A549 (cell line): ENCODE results near the gene NEUROG1.

Experiments
- CBX2 ChIP-seq: fragments of 200-600 bp; sonication (generic); IDR thresholded peaks from 2 replicates; pipeline ENCODE4 v1.6.1; 2016; ENCODE audit warnings: low read depth, mild to moderate bottlenecking, borderline replicate concordance
- CHD2 ChIP-seq: fragments of 150-350 bp; IDR thresholded peaks from 2 replicates; pipeline ENCODE4 v1.6.1; 2014; ENCODE audit warnings: low read length; ENCODE audit not compliant: partially characterized antibody
- CTCF ChIP-seq: fragments of >200 bp; sonication (Bioruptor Twin); formaldehyde crosslinking; IDR thresholded peaks from 3 replicates; pipeline ENCODE4 v1.5.1; 2016
- EP300 ChIP-seq, 2 experiments: fragments of >200 bp; sonication (Bioruptor Twin); formaldehyde crosslinking; IDR thresholded peaks; 2 replicates in 1 of 2; 3 replicates in 1 of 2; pipeline ENCODE4 v1.6.1; 2016 to 2017
- ESRRA ChIP-seq: fragments of 150-350 bp; IDR thresholded peaks from 2 replicates; pipeline ENCODE4 v1.6.1; 2014; ENCODE audit warnings: mild to moderate bottlenecking, low read length, borderline replicate concordance
- JUN ChIP-seq, 2 experiments: fragments of >200 bp; sonication (Bioruptor Twin); formaldehyde crosslinking; IDR thresholded peaks; 2 replicates in 1 of 2; 3 replicates in 1 of 2; pipeline ENCODE4 v1.6.1; 2016 to 2017
- JUNB ChIP-seq: fragments of >200 bp; sonication (Bioruptor Twin); formaldehyde crosslinking; IDR thresholded peaks from 2 replicates; pipeline ENCODE4 v1.6.1; 2016
- MAX ChIP-seq: IDR thresholded peaks from 2 replicates; pipeline ENCODE4 v1.6.1; 2012
- POLR2A ChIP-seq: IDR thresholded peaks from 2 replicates; pipeline ENCODE4 v1.6.1; 2012; ENCODE audit warnings: mild to moderate bottlenecking, low read length
- POLR2AphosphoS2 ChIP-seq: conservative IDR thresholded peaks from 2 replicates; pipeline ENCODE4 v1.6.1; 2012; ENCODE audit warnings: low read length, improper control_type of control experiment, inconsistent platforms
- RCOR1 ChIP-seq: fragments of 150-350 bp; IDR thresholded peaks from 2 replicates; pipeline ENCODE4 v1.6.1; 2014; ENCODE audit warnings: antibody characterized with exemption, low read length, low read depth
- RNF2 ChIP-seq: fragments of 200-600 bp; sonication (generic); IDR thresholded peaks from 2 replicates; pipeline ENCODE4 v1.6.1; 2016; ENCODE audit warnings: low read depth, mild to moderate bottlenecking, antibody characterized with exemption, moderate library complexity, borderline replicate concordance
- USF2 ChIP-seq: fragments of 450-650 bp; IDR thresholded peaks from 2 replicates; pipeline ENCODE4 v1.6.1; 2014; ENCODE audit warnings: antibody characterized with exemption

GRCh38 chr5:135574493-135574892, 38.7 kb upstream of the NEUROG1 start:
- no peak for TF ChIP-seq CBX2
- TF ChIP-seq CTCF, result no peak
- TF ChIP-seq ESRRA, result no peak
- no peak for TF ChIP-seq EP300 (IDR thresholded peaks at IDR 0.05)
- no peak for TF ChIP-seq USF2
- no peak for TF ChIP-seq MAX
- no peak for TF ChIP-seq CHD2
- no peak for TF ChIP-seq JUN (IDR thresholded peaks at IDR 0.05)
- TF ChIP-seq RNF2, result no peak
- no peak for TF ChIP-seq POLR2AphosphoS2
- no peak for TF ChIP-seq POLR2A
- TF ChIP-seq RCOR1, result no peak
- TF ChIP-seq JUNB, result no peak
